Loucy (cell line): ENCODE results near the gene CAV2.

ENCODE experiments used
- H2AFZ ChIP-seq: fragments of 200-600 bp; sonication (generic); 2 replicates; pipeline ENCODE4 v1.6.0; 2016; ENCODE audit warnings: antibody characterized with exemption, mild to moderate bottlenecking, low read length, moderate library complexity
- H3F3A ChIP-seq: fragments of 200-600 bp; 2 replicates; pipeline ENCODE4 v1.6.0; 2016; ENCODE audit warnings: antibody characterized with exemption, low read depth, mild to moderate bottlenecking
- H3K27me3 ChIP-seq: fragments of 200-600 bp; sonication (generic); 2 replicates; pipeline ENCODE4 v1.6.1; 2014; ENCODE audit warnings: low read length, mild to moderate bottlenecking; ENCODE audit not compliant: insufficient read depth, poor library complexity, severe bottlenecking
- H3K36me3 ChIP-seq: fragments of 200-600 bp; sonication (generic); 2 replicates; pipeline ENCODE4 v1.6.1; 2016; ENCODE audit warnings: low read length; ENCODE audit not compliant: insufficient read depth
- H3K4me1 ChIP-seq: fragments of 200-600 bp; sonication (generic); 2 replicates; pipeline ENCODE4 v1.5.1; 2014; ENCODE audit warnings: low read length, mild to moderate bottlenecking; ENCODE audit not compliant: insufficient read depth, poor library complexity, severe bottlenecking
- H3K4me2 ChIP-seq: fragments of 200-600 bp; sonication (generic); 2 replicates; pipeline ENCODE4 v1.6.0; 2014; ENCODE audit warnings: antibody characterized with exemption, low read length, low read depth, mild to moderate bottlenecking; ENCODE audit not compliant: poor library complexity, severe bottlenecking
- H3K4me3 ChIP-seq: fragments of 200-600 bp; sonication (generic); 2 replicates; pipeline ENCODE4 v1.5.1; 2014; ENCODE audit warnings: low read length, mild to moderate bottlenecking, mixed read lengths; ENCODE audit not compliant: poor library complexity, severe bottlenecking
- H3K79me2 ChIP-seq: fragments of 200-600 bp; sonication (generic); 2 replicates; pipeline ENCODE4 v1.6.1; 2014; ENCODE audit warnings: low read length; ENCODE audit not compliant: insufficient read depth
- H3K9ac ChIP-seq: fragments of 200-600 bp; sonication (generic); 2 replicates; pipeline ENCODE4 v1.6.0; 2014; ENCODE audit warnings: mild to moderate bottlenecking, low read depth, low read length, moderate library complexity; ENCODE audit not compliant: poor library complexity, severe bottlenecking
- H3K9me2 ChIP-seq: fragments of 200-600 bp; sonication (generic); replicated peaks from 2 replicates; pipeline ENCODE4 v1.6.1; 2016; ENCODE audit warnings: low read depth, low read length, mixed read lengths
- H3K9me3 ChIP-seq: fragments of 200-600 bp; sonication (generic); 2 replicates; pipeline ENCODE4 v1.6.1; 2014; ENCODE audit warnings: mild to moderate bottlenecking, antibody characterized with exemption, low read length, low read depth; ENCODE audit not compliant: insufficient read depth
- H4K20me1 ChIP-seq: fragments of 200-600 bp; sonication (generic); 2 replicates; pipeline ENCODE4 v1.6.0; 2014; ENCODE audit warnings: antibody characterized with exemption, low read length, mild to moderate bottlenecking; ENCODE audit not compliant: insufficient read depth, poor library complexity, severe bottlenecking
- CTCF ChIP-seq: fragments of 200-600 bp; sonication (generic); conservative IDR thresholded peaks from 2 replicates; pipeline ENCODE4 v1.5.1; 2014; ENCODE audit warnings: mild to moderate bottlenecking, antibody characterized with exemption, low read length
- EZH2phosphoT487 ChIP-seq: fragments of 200-600 bp; IDR thresholded peaks from 2 replicates; pipeline ENCODE4 v1.6.1; 2018; ENCODE audit warnings: antibody characterized with exemption, mild to moderate bottlenecking, moderate library complexity, borderline replicate concordance

Gene CAV2

GRCh38 chr7:116515584-116515983 is 16.0 kb downstream of the CAV2 start:
- H3K4me3 ChIP-seq = no peak overlapping the region
- no peaks in the 10 kb centered on the region for H3K36me3 ChIP-seq
- peak overlapping the region; percentile 42 for H2AFZ ChIP-seq
- H3F3A ChIP-seq = no peaks in the 10 kb centered on the region
- no peaks in the 10 kb centered on the region for H3K9me3 ChIP-seq
- no peak overlapping the region for H3K4me2 ChIP-seq
- H3K4me1 ChIP-seq = peaks cover 20% of the 10 kb centered on the region
- no peaks in the 10 kb centered on the region for H3K27me3 ChIP-seq
- no peaks in the 10 kb centered on the region for H4K20me1 ChIP-seq
- H3K9me2 ChIP-seq = no peaks in the 10 kb centered on the region
- no peaks in the 10 kb centered on the region for H3K79me2 ChIP-seq
- TF ChIP-seq CTCF (no peak), EZH2phosphoT487 (no peak)
- no peak overlapping the region for H3K9ac ChIP-seq

GRCh38 chr7:116516324-116516723 is 16.8 kb downstream of the CAV2 start:
- Histone ChIP-seq H3K4me3 (no peak overlapping the region), H3K4me2 (no peak overlapping the region), H2AFZ (no peak overlapping the region), H4K20me1 (no peaks in the 10 kb centered on the region), H3K79me2 (no peaks in the 10 kb centered on the region), H3F3A (no peaks in the 10 kb centered on the region), H3K9me2 (no peaks in the 10 kb centered on the region), H3K27me3 (no peaks in the 10 kb centered on the region), H3K4me1 (peaks cover 17% of the 10 kb centered on the region), H3K9ac (no peak overlapping the region), H3K9me3 (no peaks in the 10 kb centered on the region), H3K36me3 (no peaks in the 10 kb centered on the region)
- TF ChIP-seq EZH2phosphoT487 (no peak), CTCF (no peak)

GRCh38 chr7:116517626-116518025 is 18.1 kb downstream of the CAV2 start:
- TF ChIP-seq CTCF (no peak), EZH2phosphoT487 (no peak)
- no peaks in the 10 kb centered on the region for H3K9me2 ChIP-seq
- H3K9me3 ChIP-seq = no peaks in the 10 kb centered on the region
- H3F3A ChIP-seq = no peaks in the 10 kb centered on the region
- no peak overlapping the region for H3K4me2 ChIP-seq
- H3K4me3 ChIP-seq = no peak overlapping the region
- peaks cover 7% of the 10 kb centered on the region for H3K4me1 ChIP-seq
- H3K27me3 ChIP-seq = no peaks in the 10 kb centered on the region
- H3K36me3 ChIP-seq = no peaks in the 10 kb centered on the region
- H3K79me2 ChIP-seq = no peaks in the 10 kb centered on the region
- H2AFZ ChIP-seq = peak overlapping the region; percentile 72; the same call in 1 of the 2 replicates
- no peaks in the 10 kb centered on the region for H4K20me1 ChIP-seq
- H3K9ac ChIP-seq = no peak overlapping the region
